Stimulated activated CD8-positive, alpha-beta memory T cell treated with anti-CD3 and anti-CD28 coated beads, Interleukin-4, amount 100 ng/mL, for 48 hours (primary cell): ENCODE results near the gene PHYHD1.
"Not testable (repeated sequence)": the region's sequence is repeated elsewhere in the genome, so short reads cannot be mapped to it uniquely, and the experiment has no call there.

Experiments used
- DNase-seq: peaks from one replicate; pipeline ENCODE4 v3.0.0-alpha.2; 2020

PHYHD1 gene

GRCh38 chr9:128927731-128928411 lies 7.1 kb downstream of the PHYHD1 start:
- peak; percentile 65 for DNase-seq

- no peak for DNase-seq
Measured at GRCh38 chr9:128928624-128929023, 7.8 kb downstream of the PHYHD1 start.

- no peak for DNase-seq
Measured at GRCh38 chr9:128929560-128929959, 8.8 kb downstream of the PHYHD1 start.

GRCh38 chr9:128933731-128934130 lies 12.9 kb downstream of the PHYHD1 start:
- no peak for DNase-seq

GRCh38 chr9:128936171-128936865 lies 15.5 kb downstream of the PHYHD1 start:
- no peak for DNase-seq

- DNase-seq = no peak
Measured at GRCh38 chr9:128937310-128938165, 16.8 kb downstream of the PHYHD1 start.

GRCh38 chr9:128940271-128940921 lies 19.6 kb downstream of the PHYHD1 start:
- no peak for DNase-seq

GRCh38 chr9:128940946-128941755 lies 20.4 kb downstream of the PHYHD1 start:
- no peak for DNase-seq

GRCh38 chr9:128943832-128944620 lies 23.2 kb downstream of the PHYHD1 start:
- no peak for DNase-seq

GRCh38 chr9:128944966-128945365 lies 24.2 kb downstream of the PHYHD1 start:
- not testable (repeated sequence) for DNase-seq

GRCh38 chr9:128945798-128946501 lies 25.2 kb downstream of the PHYHD1 start:
- DNase-seq = no peak

- DNase-seq = no peak
Measured at GRCh38 chr9:128946571-128947276, 25.9 kb downstream of the PHYHD1 start.

GRCh38 chr9:128947277-128947526 lies 26.4 kb downstream of the PHYHD1 start:
- no peak for DNase-seq

- DNase-seq = peak; percentile 100
Measured at GRCh38 chr9:128947527-128948301, 26.9 kb downstream of the PHYHD1 start, which contains the start of the genes DOLK and NUP188. Gene DOLK (minus strand): TSS chr9:128947603. CDS start chr9:128947303, 300 bp downstream. Gene NUP188 (plus strand): TSS chr9:128947699. CDS start chr9:128947720, 21 bp downstream.

- not testable (repeated sequence) for DNase-seq
Measured at GRCh38 chr9:128961403-128961802, 40.6 kb downstream of the PHYHD1 start.

- no peak for DNase-seq
Measured at GRCh38 chr9:128969491-128969890, 48.7 kb downstream of the PHYHD1 start.

GRCh38 chr9:128972956-128973355 lies 52.2 kb downstream of the PHYHD1 start:
- DNase-seq = no peak

GRCh38 chr9:128979111-128979510 lies 58.3 kb downstream of the PHYHD1 start:
- DNase-seq = no peak

GRCh38 chr9:128983536-128983935 lies 62.8 kb downstream of the PHYHD1 start:
- no peak for DNase-seq
